Measurements from ENCODE around the gene SASH3. TPM values are rescaled to one million over a fixed set of nuclear protein-coding genes. Genes with fewer than 3 reads are reported as not detected.

The SASH3 gene
- total RNA-seq, 1 donor from 2014 or later, result not detected

GRCh38 chrX:129743821-129744220 lies 35.9 kb upstream of the SASH3 start:
- no peak for TF ChIP-seq CTCF (IDR thresholded peaks at IDR 0.05; ENCODE audit: unreplicated experiment)
- peaks cover 16% of the 10 kb centered on the region for H3K27me3 Mint-ChIP-seq
- no peak for DNase-seq (ENCODE audit: low spot score, unreplicated experiment)
- H3K36me3 Mint-ChIP-seq (ENCODE audit: insufficient read depth), result no peaks in the 10 kb centered on the region
- peaks cover 6% of the 10 kb centered on the region for H3K4me1 Mint-ChIP-seq (ENCODE audit: low read depth)
- no peak overlapping the region for H3K4me3 Mint-ChIP-seq (ENCODE audit: low read depth)
- H3K9me3 Mint-ChIP-seq (ENCODE audit: low read depth), result no peaks in the 10 kb centered on the region
- H3K27ac Mint-ChIP-seq, result no peak overlapping the region

GRCh38 chrX:129744861-129745321 lies 34.9 kb upstream of the SASH3 start:
- no peak overlapping the region for H3K27ac Mint-ChIP-seq

GRCh38 chrX:129746557-129747470 lies 32.9 kb upstream of the SASH3 start:
- Mint-ChIP-seq H3K36me3 (ENCODE audit: insufficient read depth) (no peaks in the 10 kb centered on the region), H3K9me3 (ENCODE audit: low read depth) (peaks cover 2% of the 10 kb centered on the region), H3K4me3 (ENCODE audit: low read depth) (no peak overlapping the region), H3K4me1 (ENCODE audit: low read depth) (no peaks in the 10 kb centered on the region), H3K27me3 (peaks cover 12% of the 10 kb centered on the region), H3K27ac (no peak overlapping the region)
- no peak for DNase-seq (ENCODE audit: low spot score, unreplicated experiment)
- no peak for TF ChIP-seq CTCF (IDR thresholded peaks at IDR 0.05; ENCODE audit: unreplicated experiment)

More at GRCh38 chrX:129744861-129745321, 34.9 kb upstream of the SASH3 start:
- no peak for DNase-seq (ENCODE audit: low spot score, unreplicated experiment)
- H3K4me1 Mint-ChIP-seq (ENCODE audit: low read depth), result peaks cover under 1% of the 10 kb centered on the region
- H3K9me3 Mint-ChIP-seq (ENCODE audit: low read depth), result no peaks in the 10 kb centered on the region
- H3K27me3 Mint-ChIP-seq, result peaks cover 12% of the 10 kb centered on the region
- no peak overlapping the region for H3K4me3 Mint-ChIP-seq (ENCODE audit: low read depth)
- H3K36me3 Mint-ChIP-seq (ENCODE audit: insufficient read depth), result no peaks in the 10 kb centered on the region
- no peak for TF ChIP-seq CTCF (IDR thresholded peaks at IDR 0.05; ENCODE audit: unreplicated experiment)

GRCh38 chrX:129747533-129747932 lies 32.2 kb upstream of the SASH3 start:
- Mint-ChIP-seq H3K4me3 (ENCODE audit: low read depth) (no peak overlapping the region), H3K27ac (no peak overlapping the region), H3K36me3 (ENCODE audit: insufficient read depth) (no peaks in the 10 kb centered on the region), H3K27me3 (peaks cover 12% of the 10 kb centered on the region), H3K4me1 (ENCODE audit: low read depth) (no peaks in the 10 kb centered on the region), H3K9me3 (ENCODE audit: low read depth) (peaks cover 3% of the 10 kb centered on the region)
- no peak for DNase-seq (ENCODE audit: low spot score, unreplicated experiment)
- TF ChIP-seq CTCF (IDR thresholded peaks at IDR 0.05; ENCODE audit: unreplicated experiment), result no peak

- peaks cover 12% of the 10 kb centered on the region for H3K27me3 Mint-ChIP-seq
- no peak for TF ChIP-seq CTCF (IDR thresholded peaks at IDR 0.05; ENCODE audit: unreplicated experiment)
- DNase-seq (ENCODE audit: low spot score, unreplicated experiment), result no peak
- H3K4me1 Mint-ChIP-seq (ENCODE audit: low read depth), result no peaks in the 10 kb centered on the region
- no peak overlapping the region for H3K4me3 Mint-ChIP-seq (ENCODE audit: low read depth)
- no peaks in the 10 kb centered on the region for H3K36me3 Mint-ChIP-seq (ENCODE audit: insufficient read depth)
- H3K27ac Mint-ChIP-seq, result no peak overlapping the region
- H3K9me3 Mint-ChIP-seq (ENCODE audit: low read depth), result peaks cover 6% of the 10 kb centered on the region
Observed at GRCh38 chrX:129748305-129748704, 31.4 kb upstream of the SASH3 start.

Measured in progenitor cell of endocrine pancreas (in vitro differentiated cells).